H9 (cell line): ENCODE measurements around the gene DUS1L. TPM values are rescaled to one million over a fixed set of nuclear protein-coding genes. Genes with fewer than 3 reads are reported as not detected.

ENCODE experiments used
- DNase-seq: peaks from one replicate; pipeline ENCODE4 v3.0.0-alpha.2; 2017
- H2AFZ ChIP-seq: one replicate; pipeline ENCODE4 v1.6.1; 2013; ENCODE audit warnings: mild to moderate bottlenecking, low read length, control low read depth, moderate library complexity
- H2AK5ac ChIP-seq: 2 replicates; pipeline ENCODE4 v1.6.1; 2013; ENCODE audit warnings: low read length, control low read depth, mixed read lengths; ENCODE audit not compliant: insufficient read length
- H2BK120ac ChIP-seq: one replicate; pipeline ENCODE4 v1.6.1; 2013; ENCODE audit warnings: low read depth, mild to moderate bottlenecking, low read length, control low read depth, inconsistent platforms; ENCODE audit not compliant: poor library complexity, severe bottlenecking
- H2BK12ac ChIP-seq: 2 replicates; pipeline ENCODE4 v1.6.1; 2013; ENCODE audit warnings: low read length, control low read depth, mixed read lengths, low read depth; ENCODE audit not compliant: insufficient read length
- H2BK15ac ChIP-seq: 2 replicates; pipeline ENCODE4 v1.6.1; 2013; ENCODE audit warnings: low read depth, low read length, control low read depth
- H2BK20ac ChIP-seq: one replicate; pipeline ENCODE4 v1.6.1; 2013; ENCODE audit warnings: low read depth, mild to moderate bottlenecking, low read length, control low read depth, inconsistent platforms; ENCODE audit not compliant: poor library complexity, severe bottlenecking
- H2BK5ac ChIP-seq: 2 replicates; pipeline ENCODE4 v1.6.1; 2013; ENCODE audit warnings: low read length, control low read depth, mixed read lengths; ENCODE audit not compliant: insufficient read length
- H3K14ac ChIP-seq: 2 replicates; pipeline ENCODE4 v1.6.1; 2013; ENCODE audit warnings: low read length, control low read depth; ENCODE audit not compliant: insufficient read depth
- H3K18ac ChIP-seq: 2 replicates; pipeline ENCODE4 v1.6.1; 2013; ENCODE audit warnings: low read depth, mild to moderate bottlenecking, mixed read lengths, low read length, control low read depth; ENCODE audit not compliant: insufficient read length
- H3K23ac ChIP-seq: 2 replicates; pipeline ENCODE4 v1.6.1; 2013; ENCODE audit warnings: low read length, control low read depth, mixed read lengths, low read depth; ENCODE audit not compliant: insufficient read length
- H3K23me2 ChIP-seq: 2 replicates; pipeline ENCODE4 v1.6.1; 2013; ENCODE audit warnings: low read depth, mild to moderate bottlenecking, mixed read lengths, low read length, control low read depth; ENCODE audit not compliant: insufficient read length, poor library complexity, severe bottlenecking
- H3K27ac ChIP-seq: 2 replicates; pipeline ENCODE4 v1.5.1; 2013; ENCODE audit warnings: low read length, control low read depth, mixed read lengths, low read depth; ENCODE audit not compliant: insufficient read length
- H3K27me3 ChIP-seq: 2 replicates; pipeline ENCODE4 v1.6.1; 2013; ENCODE audit warnings: low read length, control low read depth, inconsistent platforms; ENCODE audit not compliant: insufficient read depth
- H3K4ac ChIP-seq: 2 replicates; pipeline ENCODE4 v1.6.1; 2013; ENCODE audit warnings: low read depth, mild to moderate bottlenecking, control low read depth, inconsistent platforms, low read length, moderate library complexity
- H3K4me1 ChIP-seq: 2 replicates; pipeline ENCODE4 v1.6.1; 2013; ENCODE audit warnings: low read length, control low read depth, inconsistent platforms; ENCODE audit not compliant: insufficient read depth
- H3K4me2 ChIP-seq: 2 replicates; pipeline ENCODE4 v1.6.1; 2013; ENCODE audit warnings: low read length, control low read depth, mixed read lengths; ENCODE audit not compliant: insufficient read length, insufficient read depth
- H3K56ac ChIP-seq: 2 replicates; pipeline ENCODE4 v1.6.1; 2013; ENCODE audit warnings: low read depth, mild to moderate bottlenecking, mixed read lengths, low read length, control low read depth; ENCODE audit not compliant: insufficient read length
- H3K79me1 ChIP-seq: 2 replicates; pipeline ENCODE4 v1.6.1; 2013; ENCODE audit warnings: low read depth, mild to moderate bottlenecking, moderate library complexity, low read length, control low read depth, inconsistent platforms; ENCODE audit not compliant: insufficient read depth, poor library complexity, severe bottlenecking
- H3K79me2 ChIP-seq: 2 replicates; pipeline ENCODE4 v1.6.1; 2013; ENCODE audit warnings: low read length, control low read depth, inconsistent platforms; ENCODE audit not compliant: insufficient read depth
- H3K9ac ChIP-seq: 2 replicates; pipeline ENCODE4 v1.6.1; 2013; ENCODE audit warnings: low read length, control low read depth, mixed read lengths; ENCODE audit not compliant: insufficient read length; ENCODE audit errors: extremely low read depth
- H3K9me3 ChIP-seq: one replicate; pipeline ENCODE4 v1.6.1; 2013; ENCODE audit warnings: low read depth, low read length, inconsistent platforms; ENCODE audit not compliant: control insufficient read depth
- H3T11ph ChIP-seq: one replicate; pipeline ENCODE4 v1.6.1; 2013; ENCODE audit warnings: mild to moderate bottlenecking, low read length, control low read depth, inconsistent platforms
- H4K20me1 ChIP-seq: one replicate; pipeline ENCODE4 v1.6.1; 2013; ENCODE audit not compliant: control insufficient read depth, insufficient read length, insufficient read depth
- H4K5ac ChIP-seq: 2 replicates; pipeline ENCODE4 v1.6.1; 2013; ENCODE audit warnings: low read depth, mild to moderate bottlenecking, mixed read lengths, low read length, control low read depth; ENCODE audit not compliant: insufficient read length
- H4K8ac ChIP-seq: replicated peaks from 2 replicates; pipeline ENCODE4 v1.6.1; 2013; ENCODE audit warnings: low read length, control low read depth, mixed read lengths, low read depth; ENCODE audit not compliant: insufficient read length
- H4K91ac ChIP-seq: 2 replicates; pipeline ENCODE4 v1.6.1; 2013; ENCODE audit warnings: low read depth, mild to moderate bottlenecking, moderate library complexity, mixed read lengths, low read length, control low read depth; ENCODE audit not compliant: insufficient read length
- H3K27ac Mint-ChIP-seq, 3 experiments: 2 replicates in 2 of 3; 3 replicates in 1 of 3; pipeline ENCODE4 v1.8.0; 2020 to 2021; ENCODE audit warnings: mixed read lengths in 3 of 3, mild to moderate bottlenecking in 1 of 3, moderate library complexity in 1 of 3
- H3K27me3 Mint-ChIP-seq: 2 replicates; pipeline ENCODE4 v1.8.0; 2021; ENCODE audit warnings: low read depth, mild to moderate bottlenecking, moderate library complexity, mixed read lengths
- H3K36me3 Mint-ChIP-seq, 3 experiments: 2 replicates in 2 of 3; 3 replicates in 1 of 3; pipeline ENCODE4 v1.8.0; 2020 to 2021; ENCODE audit warnings: low read depth in 3 of 3, mixed read lengths in 3 of 3; ENCODE audit not compliant: insufficient read depth in 1 of 3
- H3K4me1 Mint-ChIP-seq, 2 experiments: 2 replicates each; pipeline ENCODE4 v1.8.0; 2020; ENCODE audit warnings: mixed read lengths in 2 of 2
- H3K4me3 Mint-ChIP-seq, 2 experiments: 2 replicates in 1 of 2; 3 replicates in 1 of 2; pipeline ENCODE4 v1.8.0; 2020 to 2021; ENCODE audit warnings: mild to moderate bottlenecking in 2 of 2, mixed read lengths in 2 of 2, moderate library complexity in 1 of 2
- H3K9me3 Mint-ChIP-seq, 2 experiments: 2 replicates in 1 of 2; 3 replicates in 1 of 2; pipeline ENCODE4 v1.8.0; 2020; ENCODE audit warnings: mild to moderate bottlenecking in 2 of 2, mixed read lengths in 2 of 2, moderate library complexity in 1 of 2
- CTCF ChIP-seq: fragments of 200-600 bp; sonication (generic); conservative IDR thresholded peaks from 3 replicates; pipeline ENCODE4 v1.8.0; 2021; ENCODE audit warnings: antibody characterized with exemption, mild to moderate bottlenecking
- WGBS: extraction: QIAGEN DNeasy Blood & Tissue Kit; methylation state at CpG from one replicate; pipeline ENCODE4 v1.1.7; 2013; ENCODE audit warnings: missing lambda C conversion rate, low lambda C conversion rate, mixed read lengths; ENCODE audit not compliant: insufficient read length; ENCODE audit errors: extremely low coverage; 5-methylcytosine and 5-hydroxymethylcytosine counted together
- total RNA-seq: library from RNA; stranded (reverse); gene quantifications from 2 replicates; pipeline ENCODE4 v1.2.1, GENCODE V29; 2021

DUS1L gene
- total RNA-seq, 1 experiment from 2014 or later: 103 TPM

GRCh38 chr17:82080789-82081464 is 15.3 kb upstream of the DUS1L start:
- no peaks in the 10 kb centered on the region; a peak in 2 of 4 replicates for H3K4me1 Mint-ChIP-seq

More at GRCh38 chr17:82080789-82081464, 15.3 kb upstream of the DUS1L start:
- H2BK12ac ChIP-seq: no peak overlapping the region
- Mint-ChIP-seq H3K27me3 (peaks cover 2% of the 10 kb centered on the region; the same call in 1 of the 2 replicates), H3K27ac (no peak overlapping the region), H3K4me3 (no peak overlapping the region), H3K36me3 (peaks cover 24 to 60% (median 50%) of the 10 kb centered on the region in 3 experiments; a peak in 6 of 7 replicates), H3K9me3 (no peaks in the 10 kb centered on the region)
- H2BK20ac ChIP-seq: no peak overlapping the region
- no peak overlapping the region for H2BK5ac ChIP-seq
- no peak overlapping the region for H4K5ac ChIP-seq
- H3K23me2 ChIP-seq: no peaks in the 10 kb centered on the region
- no peak overlapping the region for H2AFZ ChIP-seq
- no peaks in the 10 kb centered on the region for H3K4me1 ChIP-seq
- H2AK5ac ChIP-seq: no peak overlapping the region
- no peaks in the 10 kb centered on the region for H3K9me3 ChIP-seq
- no peak overlapping the region for H3K23ac ChIP-seq
- no peaks in the 10 kb centered on the region for H3K27me3 ChIP-seq
- H3K79me1 ChIP-seq: no peaks in the 10 kb centered on the region
- H4K20me1 ChIP-seq: no peaks in the 10 kb centered on the region
- no peak overlapping the region for H3K27ac ChIP-seq
- H3K9ac ChIP-seq: no peak overlapping the region
- DNase-seq: no peak
- no peak overlapping the region for H3K4me2 ChIP-seq
- H3K14ac ChIP-seq: no peak overlapping the region
- no peak overlapping the region for H3K18ac ChIP-seq
- H3K4ac ChIP-seq: no peak overlapping the region
- no peak overlapping the region for H2BK15ac ChIP-seq
- no peak overlapping the region for H3T11ph ChIP-seq
- TF ChIP-seq CTCF: no peak
- H4K8ac ChIP-seq: no peak overlapping the region
- H2BK120ac ChIP-seq: no peak overlapping the region
- no peaks in the 10 kb centered on the region for H3K79me2 ChIP-seq
- H4K91ac ChIP-seq: no peak overlapping the region
- H3K56ac ChIP-seq: no peak overlapping the region
- no CpG with 5 or more reads among the region's 44 CpGs for WGBS
